HepG2 (cell line): ENCODE measurements around the gene CAMTA1. TPM values are rescaled to one million over a fixed set of nuclear protein-coding genes. Genes with fewer than 3 reads are reported as not detected.
A peak's percentile ranks its signal among the peaks of the same experiment; 100 is the strongest.

Source experiments
- ATAC-seq: fragments of 200-7000 bp; cut with Tn5 transposase; 3 replicates; pipeline ENCODE4 v1.9.1; 2020; ENCODE audit warnings: mild to moderate bottlenecking, moderate library complexity
- BruUV-seq: library from RNA; stranded (reverse); fragments of 400-500 nt; replicated peaks from 2 replicates; lab custom pipeline; 2021; lab: Mats Ljungman, UMichigan
- CTCF ChIA-PET: fragments of 300-600 bp; formaldehyde crosslinking; extraction: SDS; loops from one replicate; lab custom pipeline; 2021; ENCODE audit warnings: low total read pairs, inconsistent platforms, low intra/inter-chr PET ratio; lab: Yijun Ruan, JAX
- POLR2A ChIA-PET: fragments of 350-600 bp; sonication (Branson Sonifier 250); formaldehyde crosslinking; loops from one replicate; lab custom pipeline; 2020; ENCODE audit warnings: antibody characterized with exemption, inconsistent platforms; lab: Yijun Ruan, JAX
- DNase-seq: peaks from one replicate; pipeline ENCODE4 v3.0.0-alpha.2; 2015; ENCODE audit warnings: low spot score
- FAIRE-seq: peaks from 3 replicates; lab custom pipeline; 2011; peaks lifted over from hg19 to GRCh38; lab: Jason Lieb, UNC
- H2AFZ ChIP-seq: one replicate; pipeline ENCODE4 v1.6.1; 2011; ENCODE audit warnings: low read length, inconsistent platforms
- H3K27ac ChIP-seq: fragments of 300-600 bp; 3 replicates; pipeline ENCODE4 v1.8.0; 2011; ENCODE audit warnings: mixed run types, mild to moderate bottlenecking, mixed read lengths, low read length, inconsistent platforms; ENCODE audit not compliant: insufficient read depth; ENCODE audit errors: extremely low read length
- H3K27me3 ChIP-seq, 2 experiments: fragments of 200-600 bp in 1 of 2; 2 replicates in 1 of 2; 3 replicates in 1 of 2; pipeline versions ENCODE4 v1.6.0 to v1.8.0; 2011; ENCODE audit warnings: low read length in 2 of 2, mild to moderate bottlenecking in 2 of 2, moderate library complexity in 2 of 2, inconsistent platforms in 1 of 2; ENCODE audit not compliant: insufficient read depth in 2 of 2, control insufficient read depth in 1 of 2
- H3K36me3 ChIP-seq, 2 experiments: fragments of 200-600 bp in 1 of 2; replicated peaks in 1 of 2; 2 replicates in 1 of 2; 3 replicates in 1 of 2; pipeline versions ENCODE4 v1.5.1 to v1.8.0; 2011; ENCODE audit warnings: low read length in 2 of 2, inconsistent platforms in 1 of 2; ENCODE audit not compliant: insufficient read depth in 2 of 2, control insufficient read depth in 1 of 2
- H3K4me1 ChIP-seq: 2 replicates; pipeline ENCODE4 v1.5.1; 2012; ENCODE audit warnings: low read length, inconsistent platforms; ENCODE audit not compliant: insufficient read depth
- H3K4me2 ChIP-seq: 2 replicates; pipeline ENCODE4 v1.6.0; 2011; ENCODE audit warnings: low read depth, low read length, inconsistent platforms
- H3K4me3 ChIP-seq, 3 experiments: fragments of 200-600 bp in 1 of 3; sonication (generic), shearing (Covaris generic) in 1 of 3; replicated peaks in 1 of 3; 2 replicates each; pipeline ENCODE4 v1.5.1; 2011 to 2016; ENCODE audit warnings: low read length in 3 of 3, inconsistent platforms in 2 of 3, low read depth in 2 of 3, mild to moderate bottlenecking in 2 of 3, control low read depth in 1 of 3, mixed read lengths in 1 of 3; ENCODE audit not compliant: insufficient read depth in 1 of 3
- H3K79me2 ChIP-seq: one replicate; pipeline ENCODE4 v1.6.1; 2011; ENCODE audit warnings: low read length, inconsistent platforms; ENCODE audit not compliant: insufficient read depth
- H3K9ac ChIP-seq: 2 replicates; pipeline ENCODE4 v1.6.0; 2011; ENCODE audit warnings: mild to moderate bottlenecking, low read depth, low read length, inconsistent platforms; ENCODE audit not compliant: insufficient read depth
- H3K9me3 ChIP-seq: 2 replicates; pipeline ENCODE4 v1.5.1; 2012; ENCODE audit warnings: mild to moderate bottlenecking, low read length
- H4K20me1 ChIP-seq: 2 replicates; pipeline ENCODE4 v1.6.0; 2011; ENCODE audit warnings: inconsistent platforms, mild to moderate bottlenecking, low read length, moderate library complexity; ENCODE audit not compliant: insufficient read depth
- EEA1 ChIP-seq: sonication (generic); formaldehyde crosslinking; IDR thresholded peaks from 2 replicates; pipeline ENCODE4 v1.5.1; 2020; ENCODE audit warnings: mild to moderate bottlenecking, missing genetic modification reagents, borderline replicate concordance
- GABPB1 ChIP-seq: IDR thresholded peaks from 2 replicates; pipeline ENCODE4 v1.6.1; 2016; ENCODE audit warnings: mild to moderate bottlenecking, missing genetic modification reagents, moderate library complexity, missing compliant biosample characterization
- MLXIP ChIP-seq: sonication (generic); formaldehyde crosslinking; IDR thresholded peaks from 2 replicates; pipeline ENCODE4 v1.9.0; 2021; ENCODE audit warnings: missing genetic modification reagents, borderline replicate concordance
- ONECUT2 ChIP-seq: sonication (generic); formaldehyde crosslinking; IDR thresholded peaks from 2 replicates; pipeline ENCODE4 v1.4.0; 2020; ENCODE audit warnings: missing genetic modification reagents
- SSRP1 ChIP-seq: IDR thresholded peaks from 2 replicates; pipeline ENCODE4 v1.6.1; 2016; ENCODE audit warnings: control low read depth
- SUZ12 ChIP-seq: fragments of 150-350 bp; IDR thresholded peaks from 2 replicates; pipeline ENCODE4 v1.6.1; 2014; ENCODE audit warnings: low read depth, low read length
- TCF7L2 ChIP-seq: IDR thresholded peaks from 2 replicates; pipeline ENCODE4 v1.6.1; 2011; ENCODE audit warnings: mild to moderate bottlenecking, low read depth, low read length, moderate library complexity
- ZFP41 ChIP-seq: sonication (generic); formaldehyde crosslinking; IDR thresholded peaks from 2 replicates; pipeline ENCODE4 v1.4.0; 2020; ENCODE audit warnings: mild to moderate bottlenecking, missing genetic modification reagents, borderline replicate concordance
- ZFYVE20 ChIP-seq: sonication (generic); formaldehyde crosslinking; IDR thresholded peaks from 2 replicates; pipeline ENCODE4 v1.8.0; 2023; ENCODE audit warnings: low read depth, mild to moderate bottlenecking, moderate library complexity, missing genetic modification reagents, borderline replicate concordance
- ZNF430 ChIP-seq: sonication (generic); formaldehyde crosslinking; IDR thresholded peaks from 2 replicates; pipeline ENCODE4 v1.9.0; 2021; ENCODE audit warnings: mild to moderate bottlenecking, missing genetic modification reagents
- ZNF841 ChIP-seq: sonication (generic); formaldehyde crosslinking; IDR thresholded peaks from 2 replicates; pipeline ENCODE4 v1.8.1; 2023; ENCODE audit warnings: missing genetic modification reagents, borderline replicate concordance
- WGBS: methylation state at CpG from one replicate; pipeline ENCODE4 v1.1.6; 2017; ENCODE audit warnings: low lambda C conversion rate; 5-methylcytosine and 5-hydroxymethylcytosine counted together
- in situ Hi-C: cut with HindIII; loops from 2 replicates; pipeline ENCODE4 v1.10.0; 2017; ENCODE audit warnings: low pct_unique_long_range_greater_than_20kb; ENCODE audit not compliant: extremely low pct_ligation_motif_present
- intact Hi-C: fragments of 100-400 bp; cut with micrococcal nuclease; formaldehyde crosslinking; loops from one replicate; pipeline ENCODE4 v1.10.0; 2022; ENCODE audit not compliant: unreplicated experiment
- polyA plus RNA-seq, 8 experiments: library from polyadenylated mRNA; depleted of rRNA in 3 of 8; stranded (reverse) in 7 of 8; unstranded in 1 of 8; fragments of >200 nt; fragmentation: Illumina TruSeq in 4 of 8; extraction: Trizol in 4 of 8; gene quantifications; 2 replicates each; pipeline versions ENCODE4 v1.2.1 to v1.2.3, GENCODE V29; 2011 to 2016; ENCODE audit warnings: low read depth in 4 of 8, missing spikeins in 1 of 8, mixed read lengths in 1 of 8; ENCODE audit not compliant: insufficient read depth in 1 of 8
- total RNA-seq, 5 experiments: library from RNA; depleted of rRNA; stranded (reverse); fragments of >200 nt; fragmentation: Illumina TruSeq; extraction: Trizol; gene quantifications; 2 replicates each; pipeline ENCODE4 v1.2.3, GENCODE V29; 2016; ENCODE audit warnings: low read depth in 1 of 5

CAMTA1 gene
- total and polyA plus RNA-seq, 2 of the 13 experiments (the other 11 are each of a cell fraction or from before 2014, with no cell fraction given): 25.0 to 36.4 TPM

GRCh38 chr1:6783221-6783620 lies 2.0 kb upstream of the CAMTA1 start:
- peaks cover 24% of the 10 kb centered on the region for H3K79me2 ChIP-seq
- H3K9ac ChIP-seq: peak overlapping the region; percentile 91; the same call in 1 of the 2 replicates
- no TSS peak for BruUV-seq
- TF ChIP-seq GABPB1 (no peak), SUZ12 (no peak), ZNF841 (CRISPR knock-in tag) (no peak), TCF7L2 (no peak), SSRP1 (no peak), MLXIP (no peak), ONECUT2 (CRISPR knock-in tag) (no peak), ZNF430 (CRISPR knock-in tag) (no peak), EEA1 (CRISPR knock-in tag) (no peak), ZFYVE20 (no peak), ZFP41 (CRISPR knock-in tag) (no peak)
- TF ChIP-seq, all 625 proteins: peak for 0
- in situ Hi-C loops (no loop called here), intact Hi-C loops (loop anchor here (10.0 kb wide), 1 partner anchor 58 kb away; no protein-coding TSS in a partner anchor)
- Histone ChIP-seq H2AFZ (no peak overlapping the region), H3K9me3 (no peaks in the 10 kb centered on the region), H4K20me1 (peaks cover 12% of the 10 kb centered on the region; the same call in 1 of the 2 replicates), H3K27ac (no peak overlapping the region), H3K4me1 (peaks cover 30% of the 10 kb centered on the region), H3K27me3 (no peaks in the 10 kb centered on the region), H3K4me2 (peak overlapping the region; percentile 94), H3K4me3 (peak overlapping the region; percentile 83 to 97 (median 83); a peak in 4 of 6 replicates), H3K36me3 (no peaks in the 10 kb centered on the region; a peak in 1 of 5 replicates)
- ATAC-seq: no peak
- POLR2A ChIA-PET: no interaction called here
- WGBS: 95% methylated on average over 4 of the region's 4 CpGs
- FAIRE-seq: no peak
- DNase-seq: no peak
- CTCF ChIA-PET: no interaction called here
